Activated T-cell treated with anti-CD3 and anti-CD28 coated beads, Interleukin-2, amount 50 U/mL, for 72 hours (primary cell): ENCODE measurements around the gene MAP3K4. TPM values are rescaled to one million over a fixed set of nuclear protein-coding genes. Genes with fewer than 3 reads are reported as not detected.

Experiments
- ATAC-seq, 2 donors: fragments of 150-1000 bp; cut with Tn5 transposase; replicated peaks in 1 of 2; 2 replicates each; pipeline ENCODE4 v1.10.0; 2021; ENCODE audit warnings: moderate library complexity in 2 of 2, mild to moderate bottlenecking in 1 of 2
- DNase-seq, 2 donors: peaks; one replicate each; pipeline ENCODE4 v3.0.0; 2021 to 2022; ENCODE audit warnings: mixed read lengths in 1 of 2
- H3K27ac Mint-ChIP-seq: one replicate; pipeline ENCODE4 v1.8.0; 2022; ENCODE audit warnings: mild to moderate bottlenecking, moderate library complexity, mixed read lengths
- H3K27me3 Mint-ChIP-seq: one replicate; pipeline ENCODE4 v1.8.0; 2022; ENCODE audit warnings: low read depth, mixed read lengths
- H3K36me3 Mint-ChIP-seq, 2 donors: one replicate each; pipeline ENCODE4 v1.8.0; 2022; ENCODE audit warnings: mixed read lengths in 2 of 2, mild to moderate bottlenecking in 1 of 2; ENCODE audit not compliant: insufficient read depth in 2 of 2
- H3K4me1 Mint-ChIP-seq: one replicate; pipeline ENCODE4 v1.8.0; 2022; ENCODE audit warnings: low read depth, mixed read lengths
- H3K4me3 Mint-ChIP-seq, 2 donors: one replicate each; pipeline ENCODE4 v1.8.0; 2022; ENCODE audit warnings: mild to moderate bottlenecking in 2 of 2, mixed read lengths in 2 of 2, moderate library complexity in 2 of 2
- H3K9me3 Mint-ChIP-seq, 2 donors: one replicate each; pipeline ENCODE4 v1.8.0; 2022; ENCODE audit warnings: mixed read lengths in 2 of 2
- total RNA-seq, 2 donors: library from RNA; stranded (reverse); gene quantifications; one replicate each; pipeline ENCODE4 v1.2.3, GENCODE V29; 2022

Gene MAP3K4
- total RNA-seq, 2 donors from 2014 or later = 47.3 to 50.9 TPM

DNA sequence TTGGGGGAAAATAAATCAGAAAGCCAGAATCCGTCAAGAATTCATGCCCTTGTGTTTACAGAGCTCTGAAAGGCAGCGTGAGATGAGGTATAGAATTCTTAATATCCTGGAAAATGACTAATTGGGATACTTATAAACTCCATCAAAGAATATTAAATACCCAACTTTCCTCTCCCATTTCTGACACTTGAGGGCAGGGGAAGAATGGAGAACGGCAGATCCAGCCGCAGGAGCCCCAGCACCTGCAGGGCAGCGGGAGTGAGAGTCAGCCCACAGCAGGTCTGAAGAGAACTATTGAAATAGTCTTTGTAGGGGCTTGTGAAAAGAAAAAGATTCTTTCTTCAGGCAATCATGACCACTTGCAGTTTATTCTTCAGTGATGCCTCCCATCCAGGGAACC, 175.1 kb downstream of the MAP3K4 start:
- Mint-ChIP-seq H3K9me3 (no peaks in the 10 kb centered on the region), H3K4me3 (no peak overlapping the region), H3K27me3 (no peaks in the 10 kb centered on the region), H3K27ac (no peak overlapping the region), H3K4me1 (no peaks in the 10 kb centered on the region), H3K36me3 (no peaks in the 10 kb centered on the region)
- DNase-seq (no peak), ATAC-seq (no peak)
